ENCODE measurements around the gene FGF18.

Gene FGF18

DNA sequence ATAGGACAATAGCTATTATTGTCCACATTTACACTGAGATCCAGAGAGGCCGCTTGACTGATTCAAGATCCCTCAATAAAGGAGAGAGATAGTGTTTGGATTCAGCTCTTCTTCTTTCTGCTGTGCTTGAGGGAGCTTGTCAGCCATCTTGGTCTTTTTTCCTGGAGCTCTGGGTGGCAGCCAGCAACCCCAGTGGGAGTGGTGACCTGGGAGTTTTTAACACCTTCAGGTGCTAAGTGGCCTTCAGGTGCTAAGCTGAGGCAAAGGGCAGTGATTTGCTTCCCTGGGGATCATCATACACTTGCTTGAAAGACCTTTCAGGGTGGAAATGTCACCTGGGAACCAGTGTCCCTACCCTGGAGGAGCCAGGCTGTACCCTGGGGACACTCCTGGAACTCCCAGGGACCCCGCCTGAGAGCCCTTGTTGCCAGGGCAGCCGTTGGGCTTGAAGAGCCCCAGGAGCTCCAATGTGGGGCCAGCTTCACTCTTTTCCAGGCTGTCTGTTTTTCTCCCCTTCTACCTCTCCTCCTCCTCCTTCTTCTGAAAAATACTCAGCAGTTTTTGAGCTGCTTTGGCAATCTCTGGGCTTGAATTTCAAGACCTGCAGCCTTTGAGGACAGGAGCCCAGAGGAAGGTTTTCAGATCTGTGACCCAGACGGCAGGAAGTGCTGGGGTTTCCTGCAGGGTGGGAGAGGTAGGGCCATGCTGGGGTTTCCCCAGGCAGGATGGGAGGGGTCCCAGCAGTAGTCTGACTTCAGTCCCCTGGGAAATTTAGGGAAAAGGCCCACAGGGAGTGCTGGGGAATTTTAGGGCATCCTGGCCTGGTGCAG is 59.7 kb downstream of the FGF18 start:
- no peak overlapping the region for H3K4me3 ChIP-seq (replicated peaks in 1 of 2; ENCODE audit: low read depth in 2 of 2, low read length in 2 of 2)
- DNase-seq (ENCODE audit: low read depth in 2 of 2) = no peak
- no peak for TF ChIP-seq CTCF (IDR thresholded peaks at IDR 0.05; ENCODE audit: low read depth, low read length)

DNA sequence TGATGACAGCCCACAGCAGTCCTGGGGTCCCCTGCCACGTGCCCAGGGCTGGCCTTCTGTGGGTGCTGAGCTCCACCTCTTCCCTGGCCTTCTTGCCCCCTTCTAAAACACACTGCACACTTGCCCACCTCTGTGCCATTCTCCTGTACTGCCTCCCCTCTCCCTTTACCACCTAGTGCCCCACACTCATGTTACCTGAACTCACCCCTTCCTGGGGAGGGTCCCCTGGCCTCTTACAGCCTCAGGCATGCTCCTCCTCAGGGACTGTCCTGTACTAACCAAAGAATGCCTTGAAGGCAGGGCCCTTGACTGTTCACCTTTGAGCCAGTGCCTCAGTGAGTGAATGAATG is 60.3 kb downstream of the FGF18 start:
- no peak for TF ChIP-seq CTCF (IDR thresholded peaks at IDR 0.05; ENCODE audit: low read depth, low read length)
- DNase-seq (ENCODE audit: low read depth in 2 of 2) = no peak
- no peak overlapping the region for H3K4me3 ChIP-seq (replicated peaks in 1 of 2; ENCODE audit: low read depth in 2 of 2, low read length in 2 of 2)

DNA sequence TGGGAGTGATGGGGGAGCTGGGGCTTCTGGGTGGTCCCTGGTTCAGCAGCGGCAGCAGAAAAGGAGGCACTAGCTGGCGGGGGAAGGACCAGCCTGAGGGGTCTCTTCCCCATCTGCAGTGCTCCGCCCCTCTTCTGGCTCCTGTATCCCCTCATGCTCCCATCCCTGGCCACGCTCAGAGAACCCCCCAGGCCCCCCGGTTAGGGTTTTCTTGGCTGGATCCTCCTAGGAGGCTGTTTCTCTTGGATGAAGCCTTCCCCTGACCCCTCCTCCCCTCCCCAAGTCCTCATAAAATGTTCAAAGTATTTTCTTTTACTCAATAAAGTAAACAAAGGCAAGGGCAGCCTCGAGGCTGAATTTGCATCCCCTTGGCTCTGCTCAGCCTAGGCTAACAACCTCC is 60.8 kb downstream of the FGF18 start:
- no peak for DNase-seq (ENCODE audit: low read depth in 2 of 2)
- no peak overlapping the region for H3K4me3 ChIP-seq (replicated peaks in 1 of 2; ENCODE audit: low read depth in 2 of 2, low read length in 2 of 2)
- TF ChIP-seq CTCF (IDR thresholded peaks at IDR 0.05; ENCODE audit: low read depth, low read length) = no peak

GRCh38 chr5:171481571-171482433 is 62.4 kb downstream of the FGF18 start:
- no peak for DNase-seq (ENCODE audit: low read depth in 2 of 2)
- TF ChIP-seq CTCF (IDR thresholded peaks at IDR 0.05; ENCODE audit: low read depth, low read length) = no peak
- no peak overlapping the region for H3K4me3 ChIP-seq (replicated peaks in 1 of 2; ENCODE audit: low read depth in 2 of 2, low read length in 2 of 2)

GRCh38 chr5:171482434-171482730 is 62.9 kb downstream of the FGF18 start:
- DNase-seq (ENCODE audit: low read depth in 2 of 2) = no peak
- TF ChIP-seq CTCF (IDR thresholded peaks at IDR 0.05; ENCODE audit: low read depth, low read length) = no peak

DNA sequence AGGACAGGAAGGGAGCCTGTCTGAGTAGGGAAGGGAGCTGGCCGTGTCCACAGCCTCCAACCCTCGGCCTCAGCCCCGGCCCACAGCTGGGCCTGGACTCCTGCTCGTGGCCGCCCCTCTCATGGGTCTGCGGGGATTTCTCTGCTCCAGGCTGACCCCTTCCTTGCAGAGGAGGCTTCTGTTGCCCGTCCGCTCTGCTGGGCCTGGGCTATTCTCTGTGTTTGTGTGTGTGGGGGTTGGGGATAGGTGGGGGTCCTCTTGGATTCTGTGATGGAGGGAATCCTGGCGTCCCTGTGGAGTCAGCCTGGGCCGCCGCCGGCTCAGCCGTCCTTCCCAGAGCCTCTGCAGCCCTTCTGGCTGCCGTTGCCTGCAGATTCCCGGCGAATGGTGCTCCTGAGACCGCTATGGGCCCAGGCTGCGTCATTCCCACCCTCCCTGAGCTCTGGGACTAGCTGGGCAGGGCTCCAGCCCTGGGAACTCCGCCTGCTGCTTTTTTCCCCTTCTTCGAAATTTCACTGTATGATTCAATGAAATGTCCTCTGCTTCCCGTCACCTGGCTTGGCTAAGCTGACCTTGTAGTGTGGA is 64.2 kb downstream of the FGF18 start:
- DNase-seq (ENCODE audit: low read depth in 2 of 2) = peak; percentile 84 to 94
- no peak overlapping the region for H3K4me3 ChIP-seq (replicated peaks in 1 of 2; ENCODE audit: low read depth in 2 of 2, low read length in 2 of 2)

More at GRCh38 chr5:171482434-171482730, 62.9 kb downstream of the FGF18 start:
- H3K4me3 ChIP-seq (replicated peaks in 1 of 2; ENCODE audit: low read depth in 2 of 2, low read length in 2 of 2) = no peak overlapping the region

More for the DNA sequence above, 64.2 kb downstream of the FGF18 start:
- TF ChIP-seq CTCF (IDR thresholded peaks at IDR 0.05; ENCODE audit: low read depth, low read length) = no peak

All from cardiac fibroblast (primary cell).